Sigmoid colon (tissue), 7 donors: ENCODE measurements around the gene IDH2. TPM values are rescaled to one million over a fixed set of nuclear protein-coding genes. Genes with fewer than 3 reads are reported as not detected.
A peak's percentile ranks its signal among the peaks of the same experiment; 100 is the strongest.

Experiments used
- DNase-seq: peaks from one replicate; pipeline ENCODE4 v3.0.0-alpha.2; 2019
- H3K27ac ChIP-seq, 4 donors: fragments of 200-600 bp; sonication (generic); one replicate each; pipeline ENCODE4 v1.5.1; 2016 to 2019; ENCODE audit warnings: mild to moderate bottlenecking in 1 of 4
- H3K27me3 ChIP-seq, 3 donors: fragments of 200-600 bp; sonication (generic); one replicate each; pipeline ENCODE4 v1.5.1; 2019; ENCODE audit warnings: mild to moderate bottlenecking in 1 of 3
- H3K36me3 ChIP-seq, 4 donors: fragments of 200-600 bp; sonication (generic); one replicate each; pipeline ENCODE4 v1.5.1; 2016 to 2019
- H3K4me1 ChIP-seq, 4 donors: fragments of 200-600 bp; sonication (generic); one replicate each; pipeline ENCODE4 v1.5.1; 2017 to 2019
- H3K4me3 ChIP-seq, 4 donors: fragments of 200-600 bp; sonication (generic); one replicate each; pipeline ENCODE4 v1.5.1; 2017 to 2019; ENCODE audit warnings: mild to moderate bottlenecking in 2 of 4, moderate library complexity in 1 of 4
- H3K9me3 ChIP-seq, 4 donors: fragments of 200-600 bp in 3 of 4; sonication (generic) in 3 of 4; one replicate each; pipeline versions ENCODE4 v1.5.1 to v1.6.1; 2013 to 2019
- CTCF ChIP-seq, 4 experiments: fragments of 450-650 bp in 3 of 4; fragments of 200-600 bp in 1 of 4; IDR thresholded peaks; one replicate each; pipeline ENCODE4 v1.5.1; 2016 to 2019; ENCODE audit warnings: antibody characterized with exemption in 4 of 4, mild to moderate bottlenecking in 3 of 4, moderate library complexity in 2 of 4
- EP300 ChIP-seq, 4 donors: sonication (generic); formaldehyde crosslinking; IDR thresholded peaks; one replicate each; pipeline ENCODE4 v1.6.1; 2017; ENCODE audit warnings: antibody characterized with exemption in 4 of 4
- POLR2A ChIP-seq, 2 donors: fragments of 450-650 bp; IDR thresholded peaks; one replicate each; pipeline ENCODE4 v1.6.1; 2016; ENCODE audit warnings: antibody characterized with exemption in 2 of 2, mild to moderate bottlenecking in 2 of 2, moderate library complexity in 2 of 2
- POLR2AphosphoS5 ChIP-seq, 4 donors: sonication (generic); formaldehyde crosslinking; IDR thresholded peaks; one replicate each; pipeline ENCODE4 v1.6.1; 2017; ENCODE audit warnings: antibody characterized with exemption in 4 of 4
- WGBS, 2 donors: extraction: QIAGEN DNeasy Blood & Tissue Kit; methylation state at CpG; one replicate each; pipeline ENCODE4 v1.1.7; 2013; 5-methylcytosine and 5-hydroxymethylcytosine counted together
- intact Hi-C: fragments of 100-400 bp; cut with DNase I; formaldehyde crosslinking; loops from one replicate; pipeline ENCODE4 v1.15.1; 2023
- polyA plus RNA-seq, 3 donors: library from polyadenylated mRNA; stranded (reverse); fragments of 200-250 nt; gene quantifications; one replicate each; pipeline ENCODE4 v1.2.3, GENCODE V29; 2013
- total RNA-seq, 4 donors: library from RNA; depleted of rRNA; stranded (reverse); fragments of >200 nt; gene quantifications; one replicate each; pipeline ENCODE4 v1.1.0, GENCODE V29; 2016
- donor health status: healthy with polysubstance abuse.
- donor health status: Bipolar disorder and iron deficiency.
- donor health status: healthy.

Gene IDH2
- total and polyA plus RNA-seq, 7 donors, result 43.8 to 210 (median 111) TPM

- H3K36me3 ChIP-seq, result peaks cover 0 to 70% (median 15%) of the 10 kb centered on the region in 4 donors
- no peak overlapping the region for H3K27ac ChIP-seq
Measured at GRCh38 chr15:90078965-90079364, 23.3 kb downstream of the IDH2 start.

GRCh38 chr15:90076716-90077115 is 25.6 kb downstream of the IDH2 start:
- Histone ChIP-seq H3K36me3 (peaks cover 0 to 77% (median 9%) of the 10 kb centered on the region in 4 donors), H3K4me1 (peaks cover 0 to 6% (median 3%) of the 10 kb centered on the region in 4 donors), H3K4me3 (no peak overlapping the region), H3K9me3 (no peaks in the 10 kb centered on the region), H3K27me3 (no peaks in the 10 kb centered on the region), H3K27ac (peak overlapping the region in 2 of 4 donors; percentile 29 to 70)
- intact Hi-C loops, result no loop called here
- no peak for DNase-seq
- TF ChIP-seq EP300 (IDR thresholded peaks at IDR 0.05) (no peak), POLR2AphosphoS5 (IDR thresholded peaks at IDR 0.05) (no peak), POLR2A (IDR thresholded peaks at IDR 0.05) (no peak), CTCF (IDR thresholded peaks at IDR 0.05) (no peak)
- WGBS, 2 donors, result 91 to 95% methylated on average over 6 of the region's 6 CpGs

More at GRCh38 chr15:90078965-90079364, 23.3 kb downstream of the IDH2 start:
- Histone ChIP-seq H3K4me3 (no peak overlapping the region), H3K4me1 (peaks cover 0 to 27% (median 18%) of the 10 kb centered on the region in 4 donors), H3K9me3 (no peaks in the 10 kb centered on the region), H3K27me3 (no peaks in the 10 kb centered on the region)
- WGBS, 2 donors, result 88 to 95% methylated on average over 7 of the region's 7 CpGs
- intact Hi-C loops, result no loop called here
- TF ChIP-seq POLR2AphosphoS5 (IDR thresholded peaks at IDR 0.05), result no peak
- TF ChIP-seq EP300 (IDR thresholded peaks at IDR 0.05), result no peak
- no peak for DNase-seq

- WGBS, 2 donors, result 66 to 80% methylated on average over 13 of the region's 13 CpGs
- Histone ChIP-seq H3K36me3 (peaks cover 0 to 72% (median 8%) of the 10 kb centered on the region in 4 donors), H3K9me3 (no peaks in the 10 kb centered on the region), H3K4me1 (peaks cover 0 to 16% (median 12%) of the 10 kb centered on the region in 4 donors), H3K27me3 (no peaks in the 10 kb centered on the region), H3K27ac (peak overlapping the region; percentile 29 to 70 (median 33)), H3K4me3 (no peak overlapping the region)
- TF ChIP-seq POLR2A (IDR thresholded peaks at IDR 0.05) (no peak), CTCF (IDR thresholded peaks at IDR 0.05) (no peak), EP300 (IDR thresholded peaks at IDR 0.05) (no peak), POLR2AphosphoS5 (IDR thresholded peaks at IDR 0.05) (no peak)
- no peak for DNase-seq
- intact Hi-C loops, result no loop called here
Measured at GRCh38 chr15:90075420-90076289, 26.6 kb downstream of the IDH2 start.

- Histone ChIP-seq H3K4me1 (peaks cover 0 to 18% (median 16%) of the 10 kb centered on the region in 4 donors), H3K9me3 (no peaks in the 10 kb centered on the region), H3K4me3 (no peak overlapping the region), H3K27ac (peak overlapping the region; percentile 29 to 70 (median 33)), H3K27me3 (no peaks in the 10 kb centered on the region), H3K36me3 (peaks cover 0 to 65% (median 4%) of the 10 kb centered on the region in 4 donors)
- DNase-seq, result no peak
- intact Hi-C loops, result loop anchor here (5.0 kb wide), 3 partner anchors 163 to 313 kb away; partner anchors contain the start of gene ARPIN
- TF ChIP-seq CTCF (IDR thresholded peaks at IDR 0.05) (no peak), EP300 (IDR thresholded peaks at IDR 0.05) (no peak), POLR2A (IDR thresholded peaks at IDR 0.05) (no peak), POLR2AphosphoS5 (IDR thresholded peaks at IDR 0.05) (no peak)
- 89 to 90% methylated on average over 5 of the region's 5 CpGs for WGBS, 2 donors
Measured at GRCh38 chr15:90074916-90075315, 27.4 kb downstream of the IDH2 start.

DNA sequence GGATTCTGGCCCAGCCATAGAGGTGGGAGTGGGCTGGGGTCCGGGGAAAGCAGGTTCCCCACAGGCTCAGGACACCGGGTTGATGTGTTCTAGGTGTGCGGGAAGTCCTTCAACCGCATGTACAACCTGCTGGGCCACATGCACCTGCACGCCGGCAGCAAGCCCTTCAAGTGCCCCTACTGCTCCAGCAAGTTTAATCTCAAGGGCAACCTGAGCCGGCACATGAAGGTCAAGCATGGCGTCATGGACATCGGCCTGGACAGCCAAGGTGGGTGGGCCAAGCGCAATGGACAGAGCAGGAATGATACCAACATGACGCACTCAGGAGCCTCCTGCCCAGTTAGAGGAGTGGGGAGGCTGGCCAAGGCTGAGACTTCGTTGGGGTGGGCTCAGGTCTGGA is 28.2 kb downstream of the IDH2 start:
- H3K27ac ChIP-seq, result peak overlapping the region in 2 of 4 donors; percentile 29 to 32
- intact Hi-C loops, result loop anchor here (5.0 kb wide), 3 partner anchors 162 to 312 kb away; partner anchors contain the start of gene ARPIN
- H3K4me3 ChIP-seq, result no peak overlapping the region
- no peak for TF ChIP-seq CTCF (IDR thresholded peaks at IDR 0.05)
- TF ChIP-seq POLR2A (IDR thresholded peaks at IDR 0.05), result no peak
- TF ChIP-seq POLR2AphosphoS5 (IDR thresholded peaks at IDR 0.05), result no peak
- TF ChIP-seq EP300 (IDR thresholded peaks at IDR 0.05), result no peak
- H3K36me3 ChIP-seq, result peaks cover 0 to 56% (median 0%) of the 10 kb centered on the region in 4 donors
- WGBS, 2 donors, result 93 to 95% methylated on average over 12 of the region's 12 CpGs
- DNase-seq, result no peak
- no peaks in the 10 kb centered on the region for H3K9me3 ChIP-seq
- no peaks in the 10 kb centered on the region for H3K27me3 ChIP-seq
- peaks cover 0 to 18% (median 16%) of the 10 kb centered on the region in 4 donors for H3K4me1 ChIP-seq
